GM19240 (cell line): ENCODE data around the gene UNC5A.

Experiments
- DNase-seq: peaks from one replicate; pipeline ENCODE4 v3.0.0; 2011; ENCODE audit warnings: low spot score; ENCODE audit not compliant: insufficient read length

The UNC5A gene

GRCh38 chr5:176878463-176878862, 68.1 kb downstream of the UNC5A start:
- no peak for DNase-seq

- DNase-seq, result no peak
These were observed 68.7 kb downstream of the UNC5A start for GRCh38 chr5:176878906-176879662.

- DNase-seq, result no peak
These were observed 69.5 kb downstream of the UNC5A start for GRCh38 chr5:176879663-176880361.

GRCh38 chr5:176880366-176881020, 70.1 kb downstream of the UNC5A start:
- no peak for DNase-seq

- no peak for DNase-seq
These were observed 70.8 kb downstream of the UNC5A start for GRCh38 chr5:176881021-176881749.

- DNase-seq, result no peak
These were observed 71.6 kb downstream of the UNC5A start for GRCh38 chr5:176881816-176882566.

- DNase-seq, result no peak
These were observed 72.2 kb downstream of the UNC5A start for GRCh38 chr5:176882567-176882903.

- DNase-seq, result no peak
These were observed 73.6 kb downstream of the UNC5A start for GRCh38 chr5:176883700-176884570.

- no peak for DNase-seq
These were observed 74.2 kb downstream of the UNC5A start for GRCh38 chr5:176884571-176884890.

GRCh38 chr5:176886336-176887251, 76.2 kb downstream of the UNC5A start:
- no peak for DNase-seq

GRCh38 chr5:176887252-176887849, 77.0 kb downstream of the UNC5A start:
- no peak for DNase-seq

- no peak for DNase-seq
These were observed 77.9 kb downstream of the UNC5A start for GRCh38 chr5:176888016-176888864.

GRCh38 chr5:176888865-176889165, 78.5 kb downstream of the UNC5A start:
- no peak for DNase-seq

GRCh38 chr5:176889321-176890280, 79.2 kb downstream of the UNC5A start:
- DNase-seq, result no peak

GRCh38 chr5:176890455-176891330, 80.3 kb downstream of the UNC5A start:
- no peak for DNase-seq
